T47D (cell line): ENCODE results near the gene BCL11B.
A peak's percentile ranks its signal among the peaks of the same experiment; 100 is the strongest.

ENCODE experiments used
- DNase-seq, 2 experiments: peaks; one replicate each; pipeline versions ENCODE4 v3.0.0 to v3.0.0-alpha.2; 2011 to 2012; ENCODE audit warnings: low read depth in 1 of 2, low spot score in 1 of 2
- JUND ChIP-seq: IDR thresholded peaks from 2 replicates; pipeline ENCODE4 v1.6.1; 2012; ENCODE audit warnings: low read depth
- in situ Hi-C: cut with HindIII; loops from 2 replicates; pipeline ENCODE4 v1.10.0; 2016; ENCODE audit warnings: low sequenced_read_pairs, low pct_unique_long_range_greater_than_20kb

BCL11B gene

GRCh38 chr14:99158150-99158549 is 113.8 kb downstream of the BCL11B start:
- peak in 1 of 2 experiments; percentile 65 for DNase-seq
- in situ Hi-C loops: no loop called here
- no peak for TF ChIP-seq JUND

- no peak for DNase-seq
- in situ Hi-C loops: no loop called here
- no peak for TF ChIP-seq JUND
Measured at GRCh38 chr14:99157676-99158075, 114.3 kb downstream of the BCL11B start.

GRCh38 chr14:99157246-99157645 is 114.8 kb downstream of the BCL11B start:
- DNase-seq: no peak
- no peak for TF ChIP-seq JUND
- in situ Hi-C loops: no loop called here

- in situ Hi-C loops: no loop called here
- no peak for TF ChIP-seq JUND
Measured at GRCh38 chr14:99156814-99157213, 115.2 kb downstream of the BCL11B start.

GRCh38 chr14:99156090-99156425 is 115.9 kb downstream of the BCL11B start:
- no peak for TF ChIP-seq JUND
- in situ Hi-C loops: no loop called here
- no peak for DNase-seq

More at GRCh38 chr14:99156814-99157213, 115.2 kb downstream of the BCL11B start:
- DNase-seq: no peak

GRCh38 chr14:99155173-99156089 is 116.6 kb downstream of the BCL11B start:
- DNase-seq: no peak
- no peak for TF ChIP-seq JUND
- in situ Hi-C loops: no loop called here

- in situ Hi-C loops: no loop called here
- no peak for TF ChIP-seq JUND
- no peak for DNase-seq
Measured at GRCh38 chr14:99150236-99150635, 121.8 kb downstream of the BCL11B start.

- no peak for TF ChIP-seq JUND
- no peak for DNase-seq
- in situ Hi-C loops: no loop called here
Measured at GRCh38 chr14:99148861-99149610, 123.0 kb downstream of the BCL11B start.

GRCh38 chr14:99148131-99148530 is 123.9 kb downstream of the BCL11B start:
- in situ Hi-C loops: no loop called here
- DNase-seq: no peak
- TF ChIP-seq JUND: no peak

GRCh38 chr14:99147366-99147740 is 124.6 kb downstream of the BCL11B start:
- in situ Hi-C loops: no loop called here
- DNase-seq: no peak
- no peak for TF ChIP-seq JUND

- in situ Hi-C loops: no loop called here
- TF ChIP-seq JUND: no peak
Measured at GRCh38 chr14:99146616-99147365, 125.2 kb downstream of the BCL11B start.

GRCh38 chr14:99145307-99145706 is 126.7 kb downstream of the BCL11B start:
- in situ Hi-C loops: no loop called here
- no peak for TF ChIP-seq JUND
- no peak for DNase-seq

More at GRCh38 chr14:99146616-99147365, 125.2 kb downstream of the BCL11B start:
- DNase-seq: no peak
